ENCODE results near the gene RELN.

DNA sequence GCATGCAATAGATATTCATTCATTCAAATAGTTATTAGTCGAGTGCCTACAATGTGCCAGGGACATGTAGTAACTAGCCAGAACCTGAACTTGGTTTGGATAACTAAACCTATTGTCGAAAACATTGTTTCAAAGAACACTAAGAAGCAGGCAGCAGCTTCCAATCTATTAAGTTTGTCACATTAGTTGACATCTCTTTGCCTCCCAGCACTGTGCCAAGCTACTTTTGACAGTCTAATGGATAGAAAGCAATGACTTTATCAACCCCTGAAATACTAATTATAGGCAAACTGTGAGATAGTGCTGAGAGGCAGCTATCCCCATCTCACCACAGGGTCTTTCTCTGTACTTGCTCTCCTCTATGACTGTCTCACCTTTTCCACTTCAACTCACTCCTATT, 22.4 kb upstream of the RELN start:
- TF ChIP-seq, protein P1, sequence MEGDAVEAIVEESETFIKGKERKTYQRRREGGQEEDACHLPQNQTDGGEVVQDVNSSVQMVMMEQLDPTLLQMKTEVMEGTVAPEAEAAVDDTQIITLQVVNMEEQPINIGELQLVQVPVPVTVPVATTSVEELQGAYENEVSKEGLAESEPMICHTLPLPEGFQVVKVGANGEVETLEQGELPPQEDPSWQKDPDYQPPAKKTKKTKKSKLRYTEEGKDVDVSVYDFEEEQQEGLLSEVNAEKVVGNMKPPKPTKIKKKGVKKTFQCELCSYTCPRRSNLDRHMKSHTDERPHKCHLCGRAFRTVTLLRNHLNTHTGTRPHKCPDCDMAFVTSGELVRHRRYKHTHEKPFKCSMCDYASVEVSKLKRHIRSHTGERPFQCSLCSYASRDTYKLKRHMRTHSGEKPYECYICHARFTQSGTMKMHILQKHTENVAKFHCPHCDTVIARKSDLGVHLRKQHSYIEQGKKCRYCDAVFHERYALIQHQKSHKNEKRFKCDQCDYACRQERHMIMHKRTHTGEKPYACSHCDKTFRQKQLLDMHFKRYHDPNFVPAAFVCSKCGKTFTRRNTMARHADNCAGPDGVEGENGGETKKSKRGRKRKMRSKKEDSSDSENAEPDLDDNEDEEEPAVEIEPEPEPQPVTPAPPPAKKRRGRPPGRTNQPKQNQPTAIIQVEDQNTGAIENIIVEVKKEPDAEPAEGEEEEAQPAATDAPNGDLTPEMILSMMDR (IDR thresholded peaks at IDR 0.05), result no peak
- TF ChIP-seq POLR2A (IDR thresholded peaks at IDR 0.05), result no peak

Data from lower leg skin (tissue), 3 donors.